ENCODE measurements around the gene SH3BP2. TPM values are rescaled to one million over a fixed set of nuclear protein-coding genes. Genes with fewer than 3 reads are reported as not detected.

Gene SH3BP2
- total RNA-seq, 1 donor from 2014 or later, result 85.3 TPM

DNA sequence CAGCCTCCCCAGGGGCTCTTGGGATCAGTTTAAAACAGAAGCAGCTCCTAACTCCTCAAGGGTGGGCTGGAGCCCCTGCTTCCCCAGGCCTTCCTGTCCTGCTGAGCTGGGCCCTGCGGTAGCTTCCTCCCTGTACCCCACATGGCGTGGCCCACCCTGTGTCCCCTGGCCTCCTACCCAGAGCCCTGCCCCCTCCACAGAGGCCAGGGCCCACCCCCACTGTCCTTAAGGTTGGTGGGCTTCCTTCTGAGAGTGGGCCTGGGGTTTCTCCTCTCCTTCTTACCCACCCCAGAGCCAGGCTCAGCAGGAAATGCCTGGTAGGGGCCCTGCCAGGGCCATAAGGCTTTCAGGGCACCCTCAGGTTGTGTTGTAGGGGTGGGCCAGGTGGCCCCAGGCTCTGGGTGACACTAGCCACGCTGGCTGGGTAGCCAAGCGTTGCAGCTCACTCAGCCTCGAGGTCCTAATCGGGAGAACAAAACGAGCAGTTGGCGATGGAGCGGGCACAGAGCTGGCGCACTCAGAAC, 11.6 kb downstream of the SH3BP2 start:
- Mint-ChIP-seq H3K36me3 (ENCODE audit: unreplicated experiment) (no peaks in the 10 kb centered on the region), H3K9me3 (ENCODE audit: unreplicated experiment) (peaks cover 6% of the 10 kb centered on the region), H3K27me3 (ENCODE audit: unreplicated experiment) (peaks cover 3% of the 10 kb centered on the region), H3K27ac (ENCODE audit: unreplicated experiment) (no peak overlapping the region), H3K4me3 (ENCODE audit: unreplicated experiment) (no peak overlapping the region), H3K4me1 (ENCODE audit: low read depth, unreplicated experiment) (peaks cover 5% of the 10 kb centered on the region)
- TF ChIP-seq, protein P1, sequence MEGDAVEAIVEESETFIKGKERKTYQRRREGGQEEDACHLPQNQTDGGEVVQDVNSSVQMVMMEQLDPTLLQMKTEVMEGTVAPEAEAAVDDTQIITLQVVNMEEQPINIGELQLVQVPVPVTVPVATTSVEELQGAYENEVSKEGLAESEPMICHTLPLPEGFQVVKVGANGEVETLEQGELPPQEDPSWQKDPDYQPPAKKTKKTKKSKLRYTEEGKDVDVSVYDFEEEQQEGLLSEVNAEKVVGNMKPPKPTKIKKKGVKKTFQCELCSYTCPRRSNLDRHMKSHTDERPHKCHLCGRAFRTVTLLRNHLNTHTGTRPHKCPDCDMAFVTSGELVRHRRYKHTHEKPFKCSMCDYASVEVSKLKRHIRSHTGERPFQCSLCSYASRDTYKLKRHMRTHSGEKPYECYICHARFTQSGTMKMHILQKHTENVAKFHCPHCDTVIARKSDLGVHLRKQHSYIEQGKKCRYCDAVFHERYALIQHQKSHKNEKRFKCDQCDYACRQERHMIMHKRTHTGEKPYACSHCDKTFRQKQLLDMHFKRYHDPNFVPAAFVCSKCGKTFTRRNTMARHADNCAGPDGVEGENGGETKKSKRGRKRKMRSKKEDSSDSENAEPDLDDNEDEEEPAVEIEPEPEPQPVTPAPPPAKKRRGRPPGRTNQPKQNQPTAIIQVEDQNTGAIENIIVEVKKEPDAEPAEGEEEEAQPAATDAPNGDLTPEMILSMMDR (IDR thresholded peaks at IDR 0.05; ENCODE audit: partially characterized antibody, unreplicated experiment), result no peak
- no peak for DNase-seq

DNA sequence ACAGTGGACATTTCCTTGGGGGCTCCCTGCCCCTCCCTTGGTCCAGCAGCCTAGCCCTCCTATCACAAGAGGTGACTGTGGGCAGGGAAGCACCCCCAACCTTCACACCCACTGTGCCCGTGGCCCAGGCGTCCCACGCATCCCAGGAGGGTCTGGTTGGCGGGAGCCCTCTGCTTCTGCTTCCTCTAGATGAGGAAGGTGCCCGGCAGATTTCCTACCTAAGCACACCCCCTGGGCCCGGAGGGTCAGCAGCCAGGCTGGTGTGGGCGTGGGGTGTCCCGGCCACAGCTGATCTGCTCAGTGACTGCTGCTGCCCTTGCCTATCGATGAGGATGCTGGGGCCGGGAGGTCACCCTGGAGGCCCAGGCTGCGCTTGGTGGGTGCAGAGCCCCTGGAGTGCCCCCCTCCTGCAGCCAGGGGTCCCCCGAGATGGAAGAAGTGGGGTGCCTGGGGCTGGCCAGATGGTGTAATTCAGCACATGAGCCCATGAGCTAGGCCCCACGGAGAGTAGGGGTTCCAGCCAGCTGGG, 12.2 kb downstream of the SH3BP2 start:
- Mint-ChIP-seq H3K4me1 (ENCODE audit: low read depth, unreplicated experiment) (peaks cover 5% of the 10 kb centered on the region), H3K9me3 (ENCODE audit: unreplicated experiment) (peaks cover 6% of the 10 kb centered on the region), H3K27ac (ENCODE audit: unreplicated experiment) (no peak overlapping the region), H3K27me3 (ENCODE audit: unreplicated experiment) (peaks cover 5% of the 10 kb centered on the region), H3K36me3 (ENCODE audit: unreplicated experiment) (no peaks in the 10 kb centered on the region), H3K4me3 (ENCODE audit: unreplicated experiment) (no peak overlapping the region)
- TF ChIP-seq, protein P1 (IDR thresholded peaks at IDR 0.05; ENCODE audit: partially characterized antibody, unreplicated experiment), result no peak
- no peak for DNase-seq

DNA sequence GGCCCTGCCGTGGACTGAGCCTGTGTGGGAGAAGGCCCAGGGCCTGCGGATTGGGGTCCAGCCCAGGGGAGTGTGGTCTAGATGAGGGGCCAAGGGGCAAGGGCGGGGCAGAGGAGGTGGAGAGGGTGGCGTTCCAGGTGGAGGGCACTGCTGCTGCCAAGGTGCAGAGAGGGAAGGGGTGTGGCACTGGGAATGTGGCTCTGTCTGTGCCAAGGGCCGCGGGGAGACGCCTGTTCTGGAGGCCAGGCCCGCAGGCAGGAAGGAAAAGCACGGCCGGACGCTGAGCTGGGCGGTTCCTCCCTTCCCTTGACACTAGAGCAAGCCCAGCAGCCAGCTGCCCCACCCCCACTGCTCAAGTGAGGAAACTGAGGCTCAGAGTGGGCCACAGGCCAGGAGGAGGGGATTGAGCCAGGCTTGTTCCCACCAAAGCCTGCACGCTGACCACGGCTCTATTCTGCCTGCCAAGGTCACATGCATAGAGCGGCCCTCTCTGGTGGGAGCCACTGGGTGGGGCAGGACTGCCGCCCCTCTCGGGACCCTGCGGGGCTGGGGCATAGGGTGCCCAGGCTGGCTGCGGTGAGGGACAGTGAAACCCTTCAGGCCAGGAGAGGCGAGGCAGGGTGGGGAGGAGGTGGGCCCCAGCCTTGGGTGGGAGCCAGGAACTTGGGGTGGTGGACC, 13.0 kb downstream of the SH3BP2 start:
- Mint-ChIP-seq H3K36me3 (ENCODE audit: unreplicated experiment) (no peaks in the 10 kb centered on the region), H3K27ac (ENCODE audit: unreplicated experiment) (no peak overlapping the region), H3K27me3 (ENCODE audit: unreplicated experiment) (peaks cover 5% of the 10 kb centered on the region), H3K4me3 (ENCODE audit: unreplicated experiment) (no peak overlapping the region), H3K9me3 (ENCODE audit: unreplicated experiment) (peaks cover 6% of the 10 kb centered on the region), H3K4me1 (ENCODE audit: low read depth, unreplicated experiment) (peaks cover 5% of the 10 kb centered on the region)
- DNase-seq, result no peak
- TF ChIP-seq, protein P1 (IDR thresholded peaks at IDR 0.05; ENCODE audit: partially characterized antibody, unreplicated experiment), result no peak

DNA sequence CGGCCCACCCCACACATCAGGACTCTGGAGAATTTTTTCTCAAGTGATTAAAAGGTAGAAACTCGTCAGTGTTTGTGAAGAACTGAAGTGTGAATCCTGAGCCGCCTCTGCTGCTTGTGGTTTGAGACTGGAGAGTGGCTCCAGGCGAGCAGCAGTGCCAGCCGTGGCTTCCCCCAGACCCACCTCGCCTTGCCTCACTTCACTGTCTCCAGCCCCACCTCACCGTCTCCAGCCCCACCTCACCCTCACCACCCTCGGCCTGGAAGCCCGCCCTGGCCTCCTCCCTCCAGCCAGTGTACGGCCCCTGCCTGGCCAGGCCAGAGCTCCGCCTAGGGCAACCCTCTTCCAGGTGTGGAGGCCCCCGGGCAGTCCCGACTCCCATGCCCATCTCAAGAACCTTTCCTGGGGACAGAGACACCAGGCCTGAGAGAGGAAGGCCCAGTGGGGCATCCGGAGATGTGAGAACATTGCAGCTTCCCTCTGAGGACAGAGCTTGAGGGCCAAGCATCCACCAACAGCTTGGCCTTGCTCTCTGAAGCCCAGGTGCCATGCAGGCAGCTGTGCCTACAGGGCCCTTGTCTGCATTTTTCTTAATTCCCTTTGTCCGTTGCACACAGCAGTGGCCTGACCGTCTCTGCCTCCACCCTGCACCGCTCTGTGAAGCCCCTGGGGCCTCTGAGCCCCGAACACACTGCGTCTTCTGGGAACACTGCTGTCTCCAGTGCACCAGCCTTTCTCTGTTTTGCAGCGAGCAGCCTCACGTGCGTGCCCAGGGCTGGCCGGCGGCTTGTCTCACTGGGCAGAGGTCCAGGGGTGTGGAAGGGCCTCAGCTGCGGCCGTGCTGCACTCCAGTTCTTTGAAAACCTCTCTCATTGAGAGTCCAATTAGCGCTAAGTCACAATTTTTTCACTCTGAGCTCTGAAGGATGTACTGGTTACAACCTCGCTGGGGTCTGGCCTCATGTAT, 13.8 kb downstream of the SH3BP2 start:
- H3K4me3 Mint-ChIP-seq (ENCODE audit: unreplicated experiment), result no peak overlapping the region
- peaks cover 8% of the 10 kb centered on the region for H3K4me1 Mint-ChIP-seq (ENCODE audit: low read depth, unreplicated experiment)
- no peak for DNase-seq
- no peaks in the 10 kb centered on the region for H3K36me3 Mint-ChIP-seq (ENCODE audit: unreplicated experiment)
- peak overlapping the region; percentile 68 for H3K27ac Mint-ChIP-seq (ENCODE audit: unreplicated experiment)
- peaks cover 7% of the 10 kb centered on the region for H3K27me3 Mint-ChIP-seq (ENCODE audit: unreplicated experiment)
- H3K9me3 Mint-ChIP-seq (ENCODE audit: unreplicated experiment), result peaks cover 6% of the 10 kb centered on the region
- TF ChIP-seq, protein P1 (IDR thresholded peaks at IDR 0.05; ENCODE audit: partially characterized antibody, unreplicated experiment), result no peak
